Stomach (tissue), 9 donors: ENCODE results near the gene NPAS4. TPM values are rescaled to one million over a fixed set of nuclear protein-coding genes. Genes with fewer than 3 reads are reported as not detected.

ENCODE experiments used
- DNase-seq, 2 donors: peaks; one replicate each; pipeline versions ENCODE4 v3.0.0 to v3.0.0-alpha.2; 2013 to 2019
- H3K27ac ChIP-seq, 5 donors: fragments of 200-600 bp in 4 of 5; sonication (generic) in 4 of 5; one replicate each; pipeline ENCODE4 v1.5.1; 2013 to 2019; ENCODE audit warnings: mild to moderate bottlenecking in 1 of 5, moderate library complexity in 1 of 5
- H3K27me3 ChIP-seq, 3 donors: fragments of 200-600 bp; sonication (generic); one replicate each; pipeline ENCODE4 v1.5.1; 2017 to 2019; ENCODE audit warnings: mixed run types in 1 of 3
- H3K36me3 ChIP-seq, 4 donors: fragments of 200-600 bp; sonication (generic); 1 replicate in 3 of 4; 2 replicates in 1 of 4; pipeline ENCODE4 v1.5.1; 2016 to 2019
- H3K4me1 ChIP-seq, 4 donors: fragments of 200-600 bp; sonication (generic); one replicate each; pipeline ENCODE4 v1.5.1; 2016 to 2019
- H3K4me3 ChIP-seq, 4 donors: fragments of 200-600 bp; sonication (generic) in 3 of 4; one replicate each; pipeline ENCODE4 v1.5.1; 2016 to 2019; ENCODE audit warnings: mild to moderate bottlenecking in 1 of 4
- H3K9me3 ChIP-seq, 4 donors: fragments of 200-600 bp; sonication (generic); one replicate each; pipeline ENCODE4 v1.5.1; 2016 to 2019
- EP300 ChIP-seq: sonication (generic); formaldehyde crosslinking; IDR thresholded peaks from one replicate; pipeline ENCODE4 v1.6.1; 2017; ENCODE audit warnings: antibody characterized with exemption
- POLR2A ChIP-seq, 4 donors: fragments of 450-650 bp; IDR thresholded peaks; one replicate each; pipeline ENCODE4 v1.6.1; 2016; ENCODE audit warnings: antibody characterized with exemption in 4 of 4, control low read depth in 2 of 4, mild to moderate bottlenecking in 1 of 4, moderate library complexity in 1 of 4
- POLR2AphosphoS5 ChIP-seq, 3 donors: sonication (generic); formaldehyde crosslinking; IDR thresholded peaks; one replicate each; pipeline ENCODE4 v1.6.1; 2016; ENCODE audit warnings: antibody characterized with exemption in 3 of 3
- WGBS, 5 donors: extraction: QIAGEN DNeasy Blood & Tissue Kit in 3 of 5; methylation state at CpG; one replicate each; pipeline versions ENCODE4 v1.1.5 to v1.1.7; 2013 to 2018; 5-methylcytosine and 5-hydroxymethylcytosine counted together
- intact Hi-C: fragments of 100-400 bp; cut with DNase I; formaldehyde crosslinking; loops from one replicate; pipeline ENCODE4 v1.15.1; 2023; ENCODE audit warnings: low total_unique reads
- polyA plus RNA-seq, 3 donors: library from polyadenylated mRNA; stranded (reverse); fragments of 200-250 nt; gene quantifications; one replicate each; pipeline ENCODE4 v1.2.3, GENCODE V29; 2013
- total RNA-seq, 5 donors: library from RNA; depleted of rRNA; stranded (reverse); fragments of >200 nt; gene quantifications; one replicate each; pipeline versions ENCODE4 v1.1.0 to v1.2.3, GENCODE V29; 2014 to 2016
- TF ChIP-seq, protein P1 (sequence below), 7 experiments: fragments of 450-650 bp in 4 of 7; fragments of 200-600 bp in 3 of 7; sonication (generic) in 3 of 7; IDR thresholded peaks; one replicate each; pipeline ENCODE4 v1.5.1; 2016 to 2019; ENCODE audit warnings: antibody characterized with exemption in 7 of 7, control low read depth in 2 of 7, mild to moderate bottlenecking in 1 of 7
- donor health status: healthy with polysubstance abuse.
- donor health status: Bipolar disorder and iron deficiency.
- donor health status: healthy.

The NPAS4 gene
- total and polyA plus RNA-seq, 8 donors = 0.25 to 1.7 (median 0.70) TPM; not detected in 4

DNA sequence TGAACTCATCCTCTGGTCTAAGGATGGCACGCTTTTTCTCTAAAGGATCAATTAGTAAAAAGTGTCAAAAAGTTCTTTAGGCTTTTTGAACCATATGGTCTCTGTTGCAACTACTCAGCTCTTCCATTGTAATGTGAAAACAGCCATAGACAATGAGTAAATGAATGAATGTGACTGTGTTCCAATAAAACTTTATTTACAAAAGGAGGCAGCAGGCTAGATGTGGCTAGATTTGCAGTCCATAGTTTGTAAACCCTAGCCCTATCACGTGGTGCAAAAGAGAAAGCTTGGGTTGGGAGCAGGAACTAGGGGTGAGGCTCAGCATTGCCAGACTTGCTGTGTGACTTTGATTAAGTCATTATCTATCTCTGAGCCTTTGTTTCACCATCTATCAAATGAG lies 5.4 kb upstream of the NPAS4 start:
- WGBS, 5 donors = 45 to 51% (median 49%) methylated on average over 2 of the region's 2 CpGs
- no peaks in the 10 kb centered on the region for H3K36me3 ChIP-seq
- DNase-seq = no peak
- peak overlapping the region in 1 of 5 donors; percentile 83 for H3K27ac ChIP-seq
- TF ChIP-seq POLR2A (IDR thresholded peaks at IDR 0.05) = no peak
- no peak for TF ChIP-seq EP300
- TF ChIP-seq POLR2AphosphoS5 (IDR thresholded peaks at IDR 0.05) = no peak
- no peak overlapping the region for H3K4me3 ChIP-seq
- intact Hi-C loops = no loop called here
- H3K9me3 ChIP-seq = no peaks in the 10 kb centered on the region
- peaks cover 0 to 57% (median 30%) of the 10 kb centered on the region in 4 donors for H3K4me1 ChIP-seq
- H3K27me3 ChIP-seq = peaks cover 0 to 82% (median 41%) of the 10 kb centered on the region in 3 donors

DNA sequence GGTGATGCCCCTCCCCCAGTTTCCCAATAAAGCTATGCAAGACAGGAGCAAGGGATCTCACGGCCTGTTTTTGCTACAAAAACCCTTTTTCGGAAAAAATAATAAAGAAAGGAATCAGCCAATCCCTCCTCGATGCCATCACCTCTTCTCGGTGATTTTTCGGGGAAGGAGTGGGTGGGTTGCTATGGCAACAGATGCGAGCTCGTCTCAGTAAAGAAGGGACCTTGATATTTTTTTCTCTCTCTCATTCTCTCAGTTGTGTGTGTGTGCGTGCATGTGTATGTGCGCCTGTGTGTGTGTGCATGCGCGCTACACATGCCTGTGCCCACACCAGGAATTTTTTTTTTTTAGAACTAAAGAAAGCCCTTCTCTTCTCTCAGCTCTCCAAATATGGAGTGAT lies 3.8 kb upstream of the NPAS4 start:
- intact Hi-C loops = no loop called here
- 64 to 71% (median 67%) methylated on average over 11 of the region's 11 CpGs for WGBS, 5 donors
- no peak for DNase-seq
- no peak for TF ChIP-seq POLR2A (IDR thresholded peaks at IDR 0.05)
- TF ChIP-seq, protein P1, sequence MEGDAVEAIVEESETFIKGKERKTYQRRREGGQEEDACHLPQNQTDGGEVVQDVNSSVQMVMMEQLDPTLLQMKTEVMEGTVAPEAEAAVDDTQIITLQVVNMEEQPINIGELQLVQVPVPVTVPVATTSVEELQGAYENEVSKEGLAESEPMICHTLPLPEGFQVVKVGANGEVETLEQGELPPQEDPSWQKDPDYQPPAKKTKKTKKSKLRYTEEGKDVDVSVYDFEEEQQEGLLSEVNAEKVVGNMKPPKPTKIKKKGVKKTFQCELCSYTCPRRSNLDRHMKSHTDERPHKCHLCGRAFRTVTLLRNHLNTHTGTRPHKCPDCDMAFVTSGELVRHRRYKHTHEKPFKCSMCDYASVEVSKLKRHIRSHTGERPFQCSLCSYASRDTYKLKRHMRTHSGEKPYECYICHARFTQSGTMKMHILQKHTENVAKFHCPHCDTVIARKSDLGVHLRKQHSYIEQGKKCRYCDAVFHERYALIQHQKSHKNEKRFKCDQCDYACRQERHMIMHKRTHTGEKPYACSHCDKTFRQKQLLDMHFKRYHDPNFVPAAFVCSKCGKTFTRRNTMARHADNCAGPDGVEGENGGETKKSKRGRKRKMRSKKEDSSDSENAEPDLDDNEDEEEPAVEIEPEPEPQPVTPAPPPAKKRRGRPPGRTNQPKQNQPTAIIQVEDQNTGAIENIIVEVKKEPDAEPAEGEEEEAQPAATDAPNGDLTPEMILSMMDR (IDR thresholded peaks at IDR 0.05) = no peak
- TF ChIP-seq EP300 = no peak
- TF ChIP-seq POLR2AphosphoS5 (IDR thresholded peaks at IDR 0.05) = no peak
- Histone ChIP-seq H3K27ac (peak overlapping the region in 1 of 5 donors; percentile 79), H3K27me3 (peaks cover 0 to 77% (median 37%) of the 10 kb centered on the region in 3 donors), H3K4me1 (peaks cover 9 to 59% (median 32%) of the 10 kb centered on the region in 4 donors), H3K4me3 (no peak overlapping the region), H3K36me3 (no peaks in the 10 kb centered on the region), H3K9me3 (no peaks in the 10 kb centered on the region)

DNA sequence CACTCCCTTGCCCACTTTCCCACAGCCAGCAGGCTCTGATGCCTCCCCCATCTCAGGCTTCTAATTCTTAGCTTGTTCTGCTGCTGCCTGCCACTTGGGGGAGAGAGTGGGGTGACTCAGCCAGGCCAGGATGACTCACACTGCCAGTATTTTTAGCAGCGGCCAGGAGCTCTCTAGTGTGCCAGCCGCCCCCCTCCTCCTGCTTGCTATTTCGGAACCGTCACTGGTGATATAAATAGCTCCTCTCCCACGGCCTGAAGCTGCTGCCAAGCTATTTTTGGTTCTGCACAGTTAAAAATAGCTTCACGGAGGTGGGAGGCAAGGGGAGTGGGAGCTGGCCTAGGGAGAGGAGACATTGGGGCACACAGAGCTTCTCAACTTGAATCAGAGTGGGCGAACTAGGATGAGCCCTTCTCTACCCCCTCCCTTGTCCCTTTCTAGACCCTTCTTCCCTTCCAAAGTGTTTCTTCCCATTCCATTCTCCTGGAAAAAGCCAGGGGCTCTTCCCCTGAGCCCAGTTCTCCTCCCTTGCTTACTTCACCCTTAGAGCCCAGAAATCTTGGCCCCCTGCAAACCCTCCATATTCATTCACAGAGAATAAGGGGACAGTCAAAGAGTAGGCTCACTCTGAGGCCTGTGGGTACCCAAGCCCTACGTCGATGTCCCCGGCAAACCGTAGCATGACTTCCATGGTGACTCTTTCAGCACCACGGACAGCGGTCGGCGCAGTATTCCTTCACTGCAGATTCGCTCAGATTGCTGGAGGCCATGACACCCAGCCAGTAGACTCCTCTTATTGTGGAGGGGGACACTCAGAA lies 2.5 kb upstream of the NPAS4 start:
- 9 to 20% (median 12%) methylated on average over 14 to 16 of the region's 16 CpGs for WGBS, 5 donors
- peaks cover 9 to 47% (median 28%) of the 10 kb centered on the region in 4 donors for H3K4me1 ChIP-seq
- H3K27ac ChIP-seq = peak overlapping the region in 1 of 5 donors; percentile 79
- H3K4me3 ChIP-seq = no peak overlapping the region
- intact Hi-C loops = no loop called here
- peaks cover 0 to 70% (median 37%) of the 10 kb centered on the region in 3 donors for H3K27me3 ChIP-seq
- TF ChIP-seq POLR2AphosphoS5 (IDR thresholded peaks at IDR 0.05) = peak; percentile 12 to 60 (median 15)
- TF ChIP-seq, protein P1 (IDR thresholded peaks at IDR 0.05) = peak in 1 of 7 experiments; percentile 17
- TF ChIP-seq EP300 = no peak
- H3K9me3 ChIP-seq = no peaks in the 10 kb centered on the region
- peaks cover 0 to 12% (median 5%) of the 10 kb centered on the region in 4 donors for H3K36me3 ChIP-seq
- peak; percentile 48 to 88 for DNase-seq

DNA sequence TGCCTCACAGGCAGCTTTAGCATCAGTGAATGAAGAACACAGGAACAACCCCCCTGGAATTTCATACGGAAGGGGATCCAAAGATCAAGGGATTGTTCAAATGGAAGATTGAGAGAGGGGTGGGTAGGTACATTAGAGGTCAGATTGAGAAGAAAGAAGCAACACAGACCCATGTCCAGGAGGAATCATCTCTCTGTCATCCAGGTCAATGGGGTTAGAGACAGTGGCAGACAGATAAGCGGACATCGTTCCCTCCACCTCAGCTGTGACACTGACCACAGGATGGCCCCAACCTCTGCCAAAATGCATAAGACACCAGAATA lies 1.9 kb upstream of the NPAS4 start:
- peaks cover 0 to 18% (median 8%) of the 10 kb centered on the region in 4 donors for H3K36me3 ChIP-seq
- WGBS, 5 donors = 40 to 57% (median 48%) methylated on average over 3 of the region's 3 CpGs

More for the DNA sequence above, 1.9 kb upstream of the NPAS4 start:
- no peak for DNase-seq
- Histone ChIP-seq H3K4me3 (no peak overlapping the region), H3K9me3 (no peaks in the 10 kb centered on the region), H3K27me3 (peaks cover 0 to 65% (median 36%) of the 10 kb centered on the region in 3 donors), H3K4me1 (peaks cover 9 to 41% (median 27%) of the 10 kb centered on the region in 4 donors), H3K27ac (peak overlapping the region in 1 of 5 donors; percentile 79)
- intact Hi-C loops = no loop called here
- TF ChIP-seq POLR2A (IDR thresholded peaks at IDR 0.05) (no peak), POLR2AphosphoS5 (IDR thresholded peaks at IDR 0.05) (no peak), EP300 (no peak)
- TF ChIP-seq, protein P1 (IDR thresholded peaks at IDR 0.05) = no peak
